GM12864 (cell line): ENCODE data around the gene PUM1.
A peak's percentile ranks its signal among the peaks of the same experiment; 100 is the strongest.

Experiments used
- DNase-seq: peaks from one replicate; pipeline ENCODE4 v3.0.0-alpha.2; 2011; ENCODE audit warnings: low read depth
- H3K4me3 ChIP-seq: 2 replicates; pipeline ENCODE4 v1.5.1; 2011; ENCODE audit warnings: mild to moderate bottlenecking, low read depth, low read length, control low read depth
- CTCF ChIP-seq: IDR thresholded peaks from 2 replicates; pipeline ENCODE4 v1.5.1; 2011; ENCODE audit warnings: low read depth, mild to moderate bottlenecking, moderate library complexity, low read length, control low read depth, inconsistent platforms; ENCODE audit errors: missing control alignments

PUM1 gene

GRCh38 chr1:31065310-31066217 lies at the start of gene PUM1:
TSS of gene PUM1 (minus strand) at chr1:31065717. CDS start at chr1:31059566, 6,151 bp downstream.
- no peak for TF ChIP-seq CTCF
- peak; percentile 94 for DNase-seq
- H3K4me3 ChIP-seq, result peak within 1 kb of the TSS; percentile 85

GRCh38 chr1:31112266-31112935 lies 46.9 kb upstream of the PUM1 start:
- TF ChIP-seq CTCF, result no peak
- DNase-seq, result no peak

GRCh38 chr1:31111290-31111951 lies 45.9 kb upstream of the PUM1 start:
- no peak for DNase-seq
- H3K4me3 ChIP-seq, result no peak overlapping the region
- no peak for TF ChIP-seq CTCF

More at GRCh38 chr1:31112266-31112935, 46.9 kb upstream of the PUM1 start:
- H3K4me3 ChIP-seq, result no peak overlapping the region

GRCh38 chr1:31110846-31111245 lies 45.3 kb upstream of the PUM1 start:
- no peak for TF ChIP-seq CTCF
- no peak for DNase-seq
- H3K4me3 ChIP-seq, result no peak overlapping the region

GRCh38 chr1:31108861-31109260 lies 43.3 kb upstream of the PUM1 start:
- DNase-seq, result no peak
- H3K4me3 ChIP-seq, result no peak overlapping the region
- TF ChIP-seq CTCF, result no peak

- TF ChIP-seq CTCF, result no peak
- no peak for DNase-seq
- H3K4me3 ChIP-seq, result no peak overlapping the region
Observed at GRCh38 chr1:31105646-31106045, 40.1 kb upstream of the PUM1 start.
